ENCODE measurements around the gene MDC1.

DNA sequence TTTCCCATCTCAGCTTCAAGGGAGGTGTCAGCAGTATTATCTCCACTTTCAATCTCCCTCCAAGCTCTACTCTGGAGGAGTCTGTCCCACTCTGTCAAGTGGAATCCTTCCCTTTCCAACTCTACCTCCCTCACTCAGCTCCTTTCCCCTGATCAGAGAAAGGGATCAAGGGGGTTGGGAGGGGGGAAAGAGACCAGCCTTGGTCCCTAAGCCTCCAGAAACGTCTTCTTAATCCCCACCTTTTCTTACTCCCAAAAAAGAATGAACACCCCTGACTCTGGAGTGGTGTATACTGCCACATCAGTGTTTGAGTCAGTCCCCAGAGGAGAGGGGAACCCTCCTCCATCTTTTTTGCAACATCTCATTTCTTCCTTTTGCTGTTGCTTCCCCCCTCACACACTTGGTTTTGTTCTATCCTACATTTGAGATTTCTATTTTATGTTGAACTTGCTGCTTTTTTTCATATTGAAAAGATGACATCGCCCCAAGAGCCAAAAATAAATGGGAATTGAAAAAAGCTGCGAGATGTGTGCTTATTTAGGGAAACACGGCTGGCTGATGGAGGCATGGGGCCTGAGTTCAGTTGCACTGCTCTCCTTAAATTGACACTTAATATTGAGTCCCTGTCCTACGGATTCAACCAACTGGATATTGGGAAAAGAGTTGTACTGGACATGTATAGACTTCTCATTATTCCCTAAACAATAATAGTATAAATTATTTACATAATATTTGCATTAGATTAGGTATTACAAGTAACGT, 8.0 kb upstream of the MDC1 start:
- TF ChIP-seq CTCF (IDR thresholded peaks at IDR 0.05; ENCODE audit: insufficient read depth, low read depth, low read length) (no peak), EZH2 (IDR thresholded peaks at IDR 0.05; ENCODE audit: insufficient read depth, low read length) (no peak)

Data from astrocyte (in vitro differentiated cells and primary cell).